Activated naive CD8-positive, alpha-beta T cell (primary cell): Measurements from ENCODE around the gene SMIM5.
"Not testable (repeated sequence)": the region's sequence is repeated elsewhere in the genome, so short reads cannot be mapped to it uniquely, and the experiment has no call there.

ENCODE experiments used
- H3K27ac Mint-ChIP-seq: one replicate; pipeline ENCODE4 v1.8.0; 2021; ENCODE audit warnings: mixed read lengths
- H3K27me3 Mint-ChIP-seq: one replicate; pipeline ENCODE4 v1.8.0; 2021; ENCODE audit warnings: mixed read lengths
- H3K36me3 Mint-ChIP-seq: one replicate; pipeline ENCODE4 v1.8.0; 2021; ENCODE audit warnings: mixed read lengths
- H3K4me1 Mint-ChIP-seq: one replicate; pipeline ENCODE4 v1.8.0; 2021; ENCODE audit warnings: low read depth, mixed read lengths
- H3K4me3 Mint-ChIP-seq: one replicate; pipeline ENCODE4 v1.8.0; 2021; ENCODE audit warnings: mild to moderate bottlenecking, mixed read lengths
- H3K9me3 Mint-ChIP-seq: one replicate; pipeline ENCODE4 v1.8.0; 2021; ENCODE audit warnings: low read depth, mixed read lengths

SMIM5 gene

DNA sequence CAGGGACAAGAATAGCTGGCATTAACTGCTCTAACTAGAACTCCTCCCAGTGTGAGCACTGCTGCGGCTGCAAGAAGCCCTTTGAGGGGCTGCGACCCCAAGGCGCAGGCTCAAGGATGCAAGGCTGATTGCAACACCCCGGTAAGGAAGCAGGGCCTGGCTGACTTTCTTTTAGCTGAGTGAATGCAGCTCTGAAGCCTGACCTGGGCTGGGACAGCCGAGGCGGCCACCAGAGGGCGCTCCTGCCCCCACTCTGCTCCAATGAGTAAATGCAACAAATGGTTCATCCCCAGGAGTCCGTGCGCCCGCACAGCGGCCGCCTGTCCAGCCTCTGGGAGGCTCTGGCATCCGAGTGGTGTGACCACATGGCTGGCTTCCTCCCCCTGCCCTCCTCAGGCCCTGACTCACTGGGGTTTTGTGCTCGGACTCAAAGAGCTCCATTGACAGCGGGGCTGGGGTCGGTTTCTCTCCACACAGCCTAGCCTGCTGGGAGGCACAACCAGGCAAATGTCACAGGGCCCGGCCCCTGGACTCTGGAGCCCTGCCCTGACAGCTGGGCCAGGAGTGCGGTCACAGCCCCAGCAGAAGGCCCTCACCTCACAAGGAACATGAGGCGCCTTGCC, at the start of gene SMIM5:
SMIM5 (plus strand) TSS at position 572 of the 623 bp plus-strand sequence. CDS start 6,768 bp downstream, outside the sequence.
- H3K27me3 Mint-ChIP-seq, result no peaks in the 10 kb centered on the region
- no peaks in the 10 kb centered on the region for H3K9me3 Mint-ChIP-seq
- H3K36me3 Mint-ChIP-seq, result no peaks in the 10 kb centered on the region
- H3K27ac Mint-ChIP-seq, result no peak within 1 kb of the TSS
- peaks cover 5% of the 10 kb centered on the region for H3K4me1 Mint-ChIP-seq
- H3K4me3 Mint-ChIP-seq, result no peak within 1 kb of the TSS

GRCh38 chr17:75584849-75585175, 48.4 kb upstream of the SMIM5 start:
- no peaks in the 10 kb centered on the region for H3K36me3 Mint-ChIP-seq
- no peak overlapping the region for H3K27ac Mint-ChIP-seq
- peaks cover 20% of the 10 kb centered on the region for H3K4me1 Mint-ChIP-seq
- no peaks in the 10 kb centered on the region for H3K27me3 Mint-ChIP-seq
- H3K4me3 Mint-ChIP-seq, result no peak overlapping the region
- H3K9me3 Mint-ChIP-seq, result no peaks in the 10 kb centered on the region

DNA sequence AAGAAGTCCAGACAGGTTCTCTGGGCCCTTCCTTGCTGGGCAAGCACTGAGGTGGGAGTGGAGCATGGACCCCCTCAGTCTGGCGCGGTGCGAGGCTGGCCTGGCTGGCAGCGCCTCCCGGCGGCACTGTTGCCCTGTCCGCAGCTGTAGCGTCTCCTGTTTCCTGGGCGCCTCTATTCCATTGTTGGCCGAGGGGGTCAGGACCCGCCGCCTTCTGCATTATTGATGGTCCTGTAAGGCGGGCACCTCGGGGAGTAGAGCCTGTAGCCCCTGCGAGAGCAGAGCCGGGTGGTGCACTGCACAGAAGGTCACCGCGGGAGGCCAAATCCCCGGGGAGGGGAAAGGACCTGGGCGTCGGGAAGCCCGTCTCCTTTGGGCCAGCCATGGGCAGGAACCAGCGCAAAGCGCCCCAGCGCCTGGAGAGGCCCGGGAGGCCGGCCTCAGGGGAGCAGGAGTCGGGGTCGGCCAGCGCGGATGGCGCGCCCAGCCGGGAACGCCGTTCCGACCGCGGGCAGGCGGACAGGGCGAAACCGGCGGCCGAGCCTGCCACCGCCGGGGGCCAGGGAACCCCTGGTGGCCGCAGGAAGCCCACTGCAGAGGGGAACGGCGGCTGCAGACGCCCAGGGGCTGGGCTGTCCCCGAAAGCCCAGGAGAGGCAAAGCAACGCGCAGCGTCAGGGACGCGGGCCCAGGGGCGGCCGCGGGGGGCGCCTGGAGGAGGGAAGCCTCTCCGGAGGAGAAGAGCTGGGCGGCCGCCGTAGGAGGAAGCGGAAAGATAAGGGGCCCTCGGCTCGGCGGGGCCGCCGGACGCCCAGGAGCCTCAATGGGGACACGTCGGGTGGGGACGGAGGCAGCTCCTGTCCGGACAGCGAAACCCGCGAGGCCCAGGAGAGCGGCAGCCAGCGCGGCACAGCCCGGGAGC, 45.3 kb upstream of the SMIM5 start, which contains the start of gene MYO15B:
MYO15B (plus strand) TSS at position 126 of the 921 bp plus-strand sequence; CDS start at position 384, 258 bp downstream.
- peaks cover 11% of the 10 kb centered on the region for H3K4me1 Mint-ChIP-seq
- H3K27me3 Mint-ChIP-seq, result no peaks in the 10 kb centered on the region
- H3K9me3 Mint-ChIP-seq, result no peaks in the 10 kb centered on the region
- peak within 1 kb of the TSS; percentile 73 for H3K4me3 Mint-ChIP-seq
- H3K36me3 Mint-ChIP-seq, result no peaks in the 10 kb centered on the region
- H3K27ac Mint-ChIP-seq, result peak within 1 kb of the TSS; percentile 16

DNA sequence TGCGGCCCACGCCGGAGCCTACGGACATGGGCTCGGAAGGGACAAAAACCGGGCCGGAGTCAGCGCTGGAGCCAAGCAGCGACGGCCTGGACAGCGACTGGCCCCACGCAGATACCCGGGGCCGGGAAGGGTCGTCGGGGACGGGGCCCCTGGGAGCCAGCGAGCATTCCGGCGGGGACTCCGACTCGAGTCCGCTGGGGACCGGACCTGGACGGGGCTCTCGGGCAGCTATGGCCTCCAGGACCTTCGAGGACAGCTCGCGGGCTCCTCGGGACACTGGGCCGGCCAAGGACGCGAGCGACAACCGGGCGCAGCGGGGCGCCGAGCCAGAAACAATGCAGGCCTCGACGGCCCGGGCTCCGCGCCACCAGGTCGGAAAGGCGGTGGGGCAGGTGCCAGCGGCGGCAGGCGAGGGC, 44.6 kb upstream of the SMIM5 start:
- Mint-ChIP-seq H3K36me3 (no peaks in the 10 kb centered on the region), H3K27ac (no peak overlapping the region), H3K9me3 (no peaks in the 10 kb centered on the region), H3K4me1 (peaks cover 9% of the 10 kb centered on the region), H3K27me3 (no peaks in the 10 kb centered on the region), H3K4me3 (no peak overlapping the region)

GRCh38 chr17:75589012-75589918, 44.0 kb upstream of the SMIM5 start:
- no peaks in the 10 kb centered on the region for H3K36me3 Mint-ChIP-seq
- H3K27ac Mint-ChIP-seq, result no peak overlapping the region
- no peaks in the 10 kb centered on the region for H3K27me3 Mint-ChIP-seq
- peaks cover 9% of the 10 kb centered on the region for H3K4me1 Mint-ChIP-seq
- H3K4me3 Mint-ChIP-seq, result peak overlapping the region; percentile 72
- no peaks in the 10 kb centered on the region for H3K9me3 Mint-ChIP-seq

DNA sequence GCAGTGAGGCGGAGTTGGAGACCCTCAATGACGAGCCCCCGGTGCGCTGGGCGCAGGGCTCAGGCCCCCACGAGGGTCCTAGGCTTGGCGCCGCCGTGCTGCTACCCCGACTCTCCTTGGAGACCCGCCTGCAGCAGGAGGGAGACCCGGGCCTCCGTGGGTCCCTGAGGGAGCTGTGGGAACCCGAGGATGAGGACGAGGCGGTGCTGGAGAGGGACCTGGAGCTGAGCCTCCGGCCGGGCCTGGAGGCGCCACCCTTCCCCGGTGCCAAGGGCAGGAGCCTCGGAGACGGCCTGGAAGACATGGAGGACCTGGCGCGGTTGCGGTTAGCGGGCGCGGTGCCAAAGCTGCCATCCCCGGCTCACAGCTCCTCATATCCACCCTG, 43.3 kb upstream of the SMIM5 start:
- H3K27ac Mint-ChIP-seq, result no peak overlapping the region
- H3K36me3 Mint-ChIP-seq, result no peaks in the 10 kb centered on the region
- H3K9me3 Mint-ChIP-seq, result no peaks in the 10 kb centered on the region
- no peaks in the 10 kb centered on the region for H3K27me3 Mint-ChIP-seq
- H3K4me1 Mint-ChIP-seq, result peaks cover 9% of the 10 kb centered on the region
- H3K4me3 Mint-ChIP-seq, result peak overlapping the region; percentile 30

- Mint-ChIP-seq H3K27me3 (no peaks in the 10 kb centered on the region), H3K4me1 (peaks cover 9% of the 10 kb centered on the region), H3K36me3 (no peaks in the 10 kb centered on the region), H3K4me3 (peak overlapping the region; percentile 30), H3K9me3 (no peaks in the 10 kb centered on the region), H3K27ac (no peak overlapping the region)
Measured at GRCh38 chr17:75590314-75590761, 42.9 kb upstream of the SMIM5 start.

GRCh38 chr17:75590849-75591721, 42.1 kb upstream of the SMIM5 start:
- Mint-ChIP-seq H3K9me3 (no peaks in the 10 kb centered on the region), H3K27me3 (no peaks in the 10 kb centered on the region), H3K4me1 (peaks cover 8% of the 10 kb centered on the region), H3K27ac (no peak overlapping the region), H3K4me3 (no peak overlapping the region), H3K36me3 (no peaks in the 10 kb centered on the region)

DNA sequence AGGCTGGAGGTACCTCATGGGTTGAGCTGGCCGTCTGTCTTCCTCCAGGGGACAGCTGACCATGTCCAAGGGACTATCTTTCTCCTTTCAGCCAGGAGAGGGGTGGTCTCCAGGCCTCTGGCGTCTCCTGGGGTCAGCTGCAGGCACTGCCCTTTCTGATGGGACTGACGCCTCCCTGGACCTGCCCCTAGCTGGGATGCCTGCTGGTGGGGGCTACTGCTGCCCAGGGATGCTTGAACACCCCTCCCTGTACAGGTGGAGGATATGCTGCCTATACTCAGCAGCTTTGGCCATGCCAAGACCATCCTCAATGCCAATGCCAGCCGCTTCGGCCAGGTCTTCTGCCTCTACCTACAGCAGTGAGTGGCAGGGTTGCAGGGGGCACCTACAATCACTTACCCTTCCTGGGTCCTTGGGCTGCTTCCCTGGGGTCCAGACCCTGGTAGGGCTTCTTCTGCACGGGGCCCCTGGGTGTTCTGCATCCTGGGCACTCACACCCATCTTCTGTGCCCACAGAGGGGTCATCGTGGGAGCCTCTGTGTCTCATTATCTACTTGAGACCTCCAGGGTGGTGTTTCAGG, 41.4 kb upstream of the SMIM5 start:
- H3K36me3 Mint-ChIP-seq, result no peaks in the 10 kb centered on the region
- peaks cover 5% of the 10 kb centered on the region for H3K4me1 Mint-ChIP-seq
- no peak overlapping the region for H3K4me3 Mint-ChIP-seq
- H3K27me3 Mint-ChIP-seq, result no peaks in the 10 kb centered on the region
- H3K9me3 Mint-ChIP-seq, result no peaks in the 10 kb centered on the region
- H3K27ac Mint-ChIP-seq, result no peak overlapping the region

DNA sequence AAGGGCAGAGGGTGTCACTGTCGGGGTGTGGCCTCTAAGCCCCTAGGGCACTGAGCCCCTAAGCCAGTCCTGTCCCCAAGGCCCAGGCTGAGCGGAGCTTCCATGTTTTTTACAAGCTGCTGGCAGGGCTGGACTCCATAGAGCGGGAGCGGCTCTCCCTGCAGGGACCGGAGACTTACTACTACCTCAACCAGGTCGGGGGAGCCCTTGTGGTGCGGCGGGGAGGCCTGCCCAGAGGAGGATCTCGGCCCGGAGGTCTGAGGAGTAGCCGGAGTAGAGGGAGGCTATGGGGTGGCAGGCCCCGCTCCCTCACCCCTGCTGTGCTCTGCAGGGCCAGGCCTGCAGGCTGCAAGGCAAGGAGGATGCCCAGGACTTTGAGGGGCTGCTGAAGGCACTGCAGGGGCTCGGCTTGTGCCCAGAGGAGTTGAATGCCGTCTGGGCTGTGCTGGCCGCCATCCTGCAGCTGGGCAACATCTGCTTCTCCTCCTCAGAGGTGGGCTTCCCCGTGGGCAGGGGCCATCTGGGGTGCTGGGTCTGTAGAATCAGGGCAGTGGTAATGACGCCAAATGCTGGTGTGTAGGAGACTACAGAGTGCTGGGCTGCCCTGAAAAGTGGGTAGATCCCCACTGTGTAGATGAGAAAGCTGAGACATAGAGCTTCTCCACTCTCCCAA, 40.8 kb upstream of the SMIM5 start:
- H3K4me1 Mint-ChIP-seq, result peaks cover 2% of the 10 kb centered on the region
- no peak overlapping the region for H3K4me3 Mint-ChIP-seq

GRCh38 chr17:75593430-75593829, 39.8 kb upstream of the SMIM5 start:
- H3K4me3 Mint-ChIP-seq, H3K9me3 Mint-ChIP-seq, H3K27me3 Mint-ChIP-seq, H3K4me1 Mint-ChIP-seq, H3K36me3 Mint-ChIP-seq, H3K27ac Mint-ChIP-seq: not testable (repeated sequence)

More for the DNA sequence above, 40.8 kb upstream of the SMIM5 start:
- Mint-ChIP-seq H3K9me3 (no peaks in the 10 kb centered on the region), H3K27me3 (no peaks in the 10 kb centered on the region), H3K36me3 (no peaks in the 10 kb centered on the region), H3K27ac (no peak overlapping the region)

DNA sequence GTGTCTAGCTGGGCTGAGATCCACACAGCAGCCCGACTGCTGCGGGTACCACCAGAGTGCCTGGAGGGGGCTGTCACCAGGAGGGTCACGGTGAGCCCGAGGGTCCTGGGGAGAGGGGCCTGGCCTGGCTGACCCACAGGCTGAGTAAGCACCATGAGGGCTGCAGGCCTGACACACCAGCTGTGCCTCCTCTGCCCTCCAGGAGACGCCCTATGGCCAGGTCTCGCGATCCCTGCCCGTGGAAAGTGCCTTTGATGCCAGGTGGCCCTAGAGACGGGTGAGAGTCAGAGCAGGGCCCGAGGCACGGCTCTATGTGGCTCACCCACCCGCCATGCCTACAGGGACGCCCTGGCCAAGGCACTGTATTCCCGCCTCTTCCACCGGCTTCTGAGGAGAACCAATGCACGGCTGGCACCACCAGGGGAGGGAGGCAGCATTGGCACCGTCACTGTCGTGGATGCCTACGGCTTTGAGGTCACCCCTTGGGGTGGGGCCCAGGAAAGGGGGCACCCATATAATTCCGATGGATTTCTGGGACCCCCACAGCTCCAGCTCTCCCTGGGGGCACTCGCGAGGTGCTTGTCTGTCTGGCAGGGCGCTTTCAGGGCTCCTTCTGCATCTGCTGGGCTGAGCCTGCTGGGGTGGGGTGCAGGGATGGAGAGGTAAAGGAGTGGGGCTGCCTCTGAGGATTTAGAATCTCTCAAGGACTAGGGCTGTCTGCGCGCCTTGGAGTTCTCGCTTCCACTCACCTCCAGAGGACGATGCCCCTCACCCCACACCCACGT, 38.5 kb upstream of the SMIM5 start:
- Mint-ChIP-seq H3K9me3 (no peaks in the 10 kb centered on the region), H3K4me1 (no peaks in the 10 kb centered on the region), H3K36me3 (no peaks in the 10 kb centered on the region), H3K4me3 (no peak overlapping the region), H3K27me3 (no peaks in the 10 kb centered on the region), H3K27ac (no peak overlapping the region)
